CD14-positive monocyte (primary cell): Measurements from ENCODE around the gene TOR1B. TPM values are rescaled to one million over a fixed set of nuclear protein-coding genes. Genes with fewer than 3 reads are reported as not detected.

Source experiments
- DNase-seq, 3 donors: peaks; one replicate each; pipeline ENCODE4 v3.0.0-alpha.2; 2011 to 2022
- H2AFZ ChIP-seq: 2 replicates; pipeline ENCODE4 v1.6.0; 2012; ENCODE audit warnings: mild to moderate bottlenecking, low read depth, low read length, inconsistent platforms; ENCODE audit not compliant: insufficient read depth, poor library complexity, severe bottlenecking
- H3K27ac ChIP-seq, 2 donors: 1 replicate in 1 of 2; 2 replicates in 1 of 2; pipeline ENCODE4 v1.5.1; 2012 to 2013; ENCODE audit warnings: low read length in 2 of 2, control low read depth in 1 of 2, inconsistent platforms in 1 of 2, low read depth in 1 of 2, mild to moderate bottlenecking in 1 of 2
- H3K27me3 ChIP-seq, 2 donors: one replicate each; pipeline versions ENCODE4 v1.6.0 to v1.6.1; 2011 to 2013; ENCODE audit warnings: low read length in 2 of 2; ENCODE audit not compliant: control insufficient read depth in 2 of 2, insufficient read depth in 2 of 2
- H3K36me3 ChIP-seq, 2 donors: replicated peaks in 1 of 2; 1 replicate in 1 of 2; 2 replicates in 1 of 2; pipeline versions ENCODE4 v1.5.1 to v1.6.1; 2012 to 2013; ENCODE audit warnings: low read length in 2 of 2, control low read depth in 1 of 2, inconsistent platforms in 1 of 2, mild to moderate bottlenecking in 1 of 2; ENCODE audit not compliant: insufficient read depth in 2 of 2, control insufficient read depth in 1 of 2
- H3K4me1 ChIP-seq, 2 donors: 1 replicate in 1 of 2; 2 replicates in 1 of 2; pipeline versions ENCODE4 v1.5.1 to v1.6.1; 2012 to 2013; ENCODE audit warnings: low read length in 2 of 2, control low read depth in 1 of 2, inconsistent platforms in 1 of 2, mild to moderate bottlenecking in 1 of 2, moderate library complexity in 1 of 2; ENCODE audit not compliant: insufficient read depth in 2 of 2, control insufficient read depth in 1 of 2
- H3K4me2 ChIP-seq: replicated peaks from 2 replicates; pipeline ENCODE3; 2012; ENCODE audit warnings: low read length, moderate library complexity, mild to moderate bottlenecking; ENCODE audit not compliant: poor library complexity, severe bottlenecking; ENCODE audit errors: extremely low read depth
- H3K4me3 ChIP-seq, 3 experiments: fragments of 200-600 bp in 1 of 3; sonication (generic) in 1 of 3; replicated peaks in 1 of 3; 1 replicate in 2 of 3; 2 replicates in 1 of 3; pipeline ENCODE4 v1.5.1; 2011 to 2013; ENCODE audit warnings: low read length in 3 of 3, mild to moderate bottlenecking in 3 of 3, control low read depth in 2 of 3, low read depth in 2 of 3, inconsistent platforms in 1 of 3, moderate library complexity in 1 of 3
- H3K79me2 ChIP-seq: 2 replicates; pipeline ENCODE4 v1.6.0; 2012; ENCODE audit warnings: mild to moderate bottlenecking, control low read depth, inconsistent platforms, low read length, moderate library complexity; ENCODE audit not compliant: insufficient read depth
- H3K9ac ChIP-seq: 2 replicates; pipeline ENCODE4 v1.6.0; 2017; ENCODE audit warnings: low read length, mild to moderate bottlenecking; ENCODE audit not compliant: insufficient read depth, poor library complexity, severe bottlenecking
- H3K9me3 ChIP-seq, 2 donors: replicated peaks in 1 of 2; 1 replicate in 1 of 2; 2 replicates in 1 of 2; pipeline versions ENCODE4 v1.5.1 to v1.6.1; 2012 to 2013; ENCODE audit warnings: low read length in 2 of 2, control low read depth in 1 of 2; ENCODE audit not compliant: control insufficient read depth in 1 of 2, insufficient read depth in 1 of 2
- H4K20me1 ChIP-seq: 2 replicates; pipeline ENCODE4 v1.6.0; 2012; ENCODE audit warnings: mild to moderate bottlenecking, low read length, control low read depth, moderate library complexity; ENCODE audit not compliant: insufficient read depth
- H3K27ac Mint-ChIP-seq, 7 donors: one replicate each; pipeline ENCODE4 v1.8.0; 2020; ENCODE audit warnings: mild to moderate bottlenecking in 7 of 7, mixed read lengths in 7 of 7, moderate library complexity in 6 of 7, inconsistent platforms in 2 of 7
- H3K27me3 Mint-ChIP-seq, 3 donors: one replicate each; pipeline ENCODE4 v1.8.0; 2021 to 2022; ENCODE audit warnings: low read depth in 3 of 3, mild to moderate bottlenecking in 3 of 3, mixed read lengths in 3 of 3, moderate library complexity in 3 of 3, inconsistent platforms in 1 of 3
- H3K36me3 Mint-ChIP-seq, 2 donors: one replicate each; pipeline ENCODE4 v1.8.0; 2020; ENCODE audit warnings: mixed read lengths in 2 of 2, inconsistent platforms in 1 of 2, mild to moderate bottlenecking in 1 of 2
- H3K4me1 Mint-ChIP-seq: one replicate; pipeline ENCODE4 v1.8.0; 2020; ENCODE audit warnings: mild to moderate bottlenecking, mixed read lengths
- H3K4me3 Mint-ChIP-seq, 2 donors: one replicate each; pipeline ENCODE4 v1.8.0; 2020; ENCODE audit warnings: mild to moderate bottlenecking in 2 of 2, mixed read lengths in 2 of 2, moderate library complexity in 1 of 2
- H3K9me3 Mint-ChIP-seq, 7 donors: one replicate each; pipeline ENCODE4 v1.8.0; 2020 to 2022; ENCODE audit warnings: mixed read lengths in 7 of 7, mild to moderate bottlenecking in 6 of 7, moderate library complexity in 6 of 7, inconsistent platforms in 2 of 7
- WGBS: methylation state at CpG from one replicate; pipeline ENCODE4 v1.1.5; 2013; ENCODE audit warnings: missing lambda C conversion rate; ENCODE audit not compliant: insufficient coverage; 5-methylcytosine and 5-hydroxymethylcytosine counted together
- intact Hi-C, 2 donors: fragments of 100-400 bp; cut with micrococcal nuclease; formaldehyde crosslinking; loops; one replicate each; pipeline versions ENCODE4 v1.15.0 to v1.15.1; 2023
- polyA plus RNA-seq, 3 donors: library from polyadenylated mRNA; depleted of rRNA in 1 of 3; unstranded in 2 of 3; stranded (reverse) in 1 of 3; fragments of 300-500 nt in 2 of 3; fragments of >200 nt in 1 of 3; fragmentation: Illumina TruSeq in 2 of 3; gene quantifications; 1 replicate in 2 of 3; 2 replicates in 1 of 3; pipeline ENCODE4 v1.2.3, GENCODE V29; 2012 to 2021
- TF ChIP-seq, protein P1 (sequence below): fragments of 200-600 bp; IDR thresholded peaks from one replicate; pipeline ENCODE4 v1.8.0; 2022; ENCODE audit warnings: antibody characterized with exemption, mild to moderate bottlenecking

Gene TOR1B
- polyA plus RNA-seq, 3 donors = 15.8 to 22.5 (median 18.0) TPM

DNA sequence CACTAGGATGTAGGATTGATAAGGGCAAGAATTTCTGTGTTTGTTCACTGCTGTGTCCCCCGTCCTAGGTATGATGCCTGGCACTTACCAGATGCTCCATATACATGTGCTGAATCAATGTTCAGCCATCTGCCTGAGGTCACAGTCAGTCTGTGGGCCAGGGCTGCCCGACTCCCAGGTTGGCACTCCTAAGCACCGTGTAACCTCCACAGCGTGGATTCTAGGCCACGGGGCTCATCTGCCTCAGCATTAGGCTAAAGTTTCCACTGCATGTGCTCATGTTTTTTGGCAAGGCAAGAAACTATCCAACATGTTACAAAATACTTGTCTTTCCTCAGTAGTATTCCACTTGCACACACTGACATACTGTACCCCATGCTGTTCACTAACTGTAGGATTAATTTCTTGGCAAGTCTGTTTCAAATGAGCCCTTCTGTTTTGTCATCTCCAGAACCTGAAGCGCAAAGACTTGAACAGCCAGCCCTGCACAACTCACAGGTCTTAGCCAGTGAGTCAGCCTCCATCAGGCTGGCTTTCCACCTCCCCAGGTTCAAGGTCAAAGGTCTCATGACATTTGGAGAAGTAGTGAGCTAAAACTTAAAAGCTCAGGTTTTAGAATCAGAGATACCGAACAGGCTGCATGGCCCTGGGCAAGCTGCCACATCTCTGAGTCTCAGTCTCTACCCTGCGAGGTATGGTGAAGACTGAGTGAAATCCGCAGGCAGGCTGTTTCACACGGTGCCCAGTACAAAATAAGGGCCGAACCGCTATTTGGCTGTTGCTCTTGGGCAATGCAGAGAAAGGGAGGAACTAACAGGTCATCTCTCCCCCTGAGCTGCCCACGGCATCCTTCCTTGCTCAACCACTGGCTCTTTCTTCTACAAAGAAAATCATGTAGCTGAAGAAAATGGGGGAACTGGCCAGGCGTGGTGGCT is 13.8 kb downstream of the TOR1B start:
- Mint-ChIP-seq H3K27ac (peak overlapping the region; percentile 79 to 94 (median 90)), H3K9me3 (peaks cover 0 to 2% (median 0%) of the 10 kb centered on the region in 7 donors), H3K36me3 (peaks cover 71 to 91% of the 10 kb centered on the region in 2 donors), H3K4me1 (peaks cover 25% of the 10 kb centered on the region), H3K27me3 (no peaks in the 10 kb centered on the region), H3K4me3 (peak overlapping the region; percentile 11 to 27)
- Histone ChIP-seq H3K4me3 (peak overlapping the region in 1 of 3 experiments; percentile 10), H3K4me1 (peaks cover 20 to 24% of the 10 kb centered on the region in 2 donors), H3K36me3 (peaks cover 77 to 88% of the 10 kb centered on the region in 2 donors), H3K27me3 (no peaks in the 10 kb centered on the region), H2AFZ (no peak overlapping the region), H3K27ac (peak overlapping the region; percentile 71 to 82), H3K9ac (peak overlapping the region; percentile 30), H3K9me3 (no peaks in the 10 kb centered on the region), H3K4me2 (peak overlapping the region; percentile 21), H4K20me1 (peaks cover 54% of the 10 kb centered on the region), H3K79me2 (peaks cover 65% of the 10 kb centered on the region)
- WGBS = 62% methylated on average over 8 of the region's 14 CpGs
- TF ChIP-seq, protein P1, sequence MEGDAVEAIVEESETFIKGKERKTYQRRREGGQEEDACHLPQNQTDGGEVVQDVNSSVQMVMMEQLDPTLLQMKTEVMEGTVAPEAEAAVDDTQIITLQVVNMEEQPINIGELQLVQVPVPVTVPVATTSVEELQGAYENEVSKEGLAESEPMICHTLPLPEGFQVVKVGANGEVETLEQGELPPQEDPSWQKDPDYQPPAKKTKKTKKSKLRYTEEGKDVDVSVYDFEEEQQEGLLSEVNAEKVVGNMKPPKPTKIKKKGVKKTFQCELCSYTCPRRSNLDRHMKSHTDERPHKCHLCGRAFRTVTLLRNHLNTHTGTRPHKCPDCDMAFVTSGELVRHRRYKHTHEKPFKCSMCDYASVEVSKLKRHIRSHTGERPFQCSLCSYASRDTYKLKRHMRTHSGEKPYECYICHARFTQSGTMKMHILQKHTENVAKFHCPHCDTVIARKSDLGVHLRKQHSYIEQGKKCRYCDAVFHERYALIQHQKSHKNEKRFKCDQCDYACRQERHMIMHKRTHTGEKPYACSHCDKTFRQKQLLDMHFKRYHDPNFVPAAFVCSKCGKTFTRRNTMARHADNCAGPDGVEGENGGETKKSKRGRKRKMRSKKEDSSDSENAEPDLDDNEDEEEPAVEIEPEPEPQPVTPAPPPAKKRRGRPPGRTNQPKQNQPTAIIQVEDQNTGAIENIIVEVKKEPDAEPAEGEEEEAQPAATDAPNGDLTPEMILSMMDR = no peak
- DNase-seq = peak; percentile 66 to 79 (median 77)
- intact Hi-C loops = no loop called here

DNA sequence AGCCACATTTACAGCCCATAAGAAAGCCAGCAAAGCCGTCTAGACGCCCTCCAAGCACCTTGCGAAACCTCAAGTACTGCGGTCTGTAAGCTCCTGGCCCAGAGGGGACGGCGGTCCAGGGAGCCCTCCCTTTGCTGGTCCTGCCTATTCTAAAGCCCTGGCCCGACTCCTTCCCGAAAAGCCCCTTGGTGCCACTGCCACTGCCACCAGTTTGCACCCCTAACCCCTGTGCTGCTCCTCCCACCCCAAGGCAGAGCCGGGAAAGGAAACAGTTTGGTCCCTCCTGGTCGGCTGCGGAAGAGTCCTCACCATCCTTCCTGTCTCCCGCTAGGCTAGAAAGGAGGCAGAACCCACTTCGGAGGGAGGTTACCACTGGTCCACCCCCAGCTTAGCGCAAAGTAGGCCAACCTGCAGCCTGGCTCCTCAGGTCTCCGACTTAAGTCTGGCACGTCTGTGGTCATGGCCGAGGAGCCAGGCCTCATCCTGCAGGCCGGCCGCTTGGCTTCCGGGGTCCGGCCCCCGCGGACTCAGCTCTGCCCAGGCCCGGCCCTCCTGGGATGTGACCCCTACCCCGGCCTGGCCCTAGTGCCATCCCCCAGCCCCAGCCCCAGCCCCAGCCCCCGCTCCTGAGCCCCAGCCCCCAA is 20.0 kb downstream of the TOR1B start:
- H2AFZ ChIP-seq = peak overlapping the region; percentile 77

More for the DNA sequence above, 20.0 kb downstream of the TOR1B start:
- Histone ChIP-seq H3K9me3 (no peaks in the 10 kb centered on the region), H3K79me2 (peaks cover 50% of the 10 kb centered on the region), H3K4me1 (peaks cover 15% of the 10 kb centered on the region in 2 donors), H3K4me3 (peak overlapping the region; percentile 65 to 88 (median 82)), H3K36me3 (peaks cover 41 to 58% of the 10 kb centered on the region in 2 donors), H3K27me3 (no peaks in the 10 kb centered on the region), H4K20me1 (peaks cover 5% of the 10 kb centered on the region), H3K9ac (peak overlapping the region; percentile 79), H3K4me2 (peak overlapping the region; percentile 91), H3K27ac (peak overlapping the region; percentile 3 to 70)
- peak overlapping the region; percentile 81 to 92 for H3K4me3 Mint-ChIP-seq
- intact Hi-C loops = no loop called here
- H3K9me3 Mint-ChIP-seq = peaks cover 0 to 2% (median 0%) of the 10 kb centered on the region in 7 donors
- H3K4me1 Mint-ChIP-seq = peaks cover 14% of the 10 kb centered on the region
- DNase-seq = peak in 1 of 3 donors; percentile 19
- peak overlapping the region; percentile 20 to 93 (median 86) for H3K27ac Mint-ChIP-seq
- peaks cover 37 to 58% of the 10 kb centered on the region in 2 donors for H3K36me3 Mint-ChIP-seq
- TF ChIP-seq, protein P1 = no peak
- H3K27me3 Mint-ChIP-seq = peaks cover 0 to 3% (median 1%) of the 10 kb centered on the region in 3 donors
- WGBS = 6% methylated on average over 21 of the region's 26 CpGs
